BLaER1 (cell line): ENCODE measurements around the gene DSCAML1.

ENCODE experiments used
- H3K27ac ChIP-seq: shearing (Covaris generic); formaldehyde crosslinking; 2 replicates; pipeline ENCODE4 v1.8.1; 2022
- H3K27me3 ChIP-seq: shearing (Covaris generic); formaldehyde crosslinking; 2 replicates; pipeline ENCODE4 v1.8.1; 2022
- H3K36me3 ChIP-seq: shearing (Covaris generic); formaldehyde crosslinking; 2 replicates; pipeline ENCODE4 v1.8.1; 2022
- H3K4me1 ChIP-seq: shearing (Covaris generic); formaldehyde crosslinking; 2 replicates; pipeline ENCODE4 v1.8.1; 2022
- H3K4me2 ChIP-seq: shearing (Covaris generic); formaldehyde crosslinking; 2 replicates; pipeline ENCODE4 v1.8.1; 2022
- H3K4me3 ChIP-seq: shearing (Covaris generic); formaldehyde crosslinking; 2 replicates; pipeline ENCODE4 v1.8.1; 2022
- H3K9ac ChIP-seq: shearing (Covaris generic); formaldehyde crosslinking; 2 replicates; pipeline ENCODE4 v1.8.1; 2022
- H3K9me3 ChIP-seq: shearing (Covaris generic); formaldehyde crosslinking; 2 replicates; pipeline ENCODE4 v1.8.1; 2022
- H4K20me1 ChIP-seq: shearing (Covaris generic); formaldehyde crosslinking; 2 replicates; pipeline ENCODE4 v1.8.1; 2022
- Cebpa-rat ChIP-seq: shearing (Covaris generic); IDR thresholded peaks from 2 replicates; pipeline ENCODE4 v1.8.1; 2022

The DSCAML1 gene

DNA sequence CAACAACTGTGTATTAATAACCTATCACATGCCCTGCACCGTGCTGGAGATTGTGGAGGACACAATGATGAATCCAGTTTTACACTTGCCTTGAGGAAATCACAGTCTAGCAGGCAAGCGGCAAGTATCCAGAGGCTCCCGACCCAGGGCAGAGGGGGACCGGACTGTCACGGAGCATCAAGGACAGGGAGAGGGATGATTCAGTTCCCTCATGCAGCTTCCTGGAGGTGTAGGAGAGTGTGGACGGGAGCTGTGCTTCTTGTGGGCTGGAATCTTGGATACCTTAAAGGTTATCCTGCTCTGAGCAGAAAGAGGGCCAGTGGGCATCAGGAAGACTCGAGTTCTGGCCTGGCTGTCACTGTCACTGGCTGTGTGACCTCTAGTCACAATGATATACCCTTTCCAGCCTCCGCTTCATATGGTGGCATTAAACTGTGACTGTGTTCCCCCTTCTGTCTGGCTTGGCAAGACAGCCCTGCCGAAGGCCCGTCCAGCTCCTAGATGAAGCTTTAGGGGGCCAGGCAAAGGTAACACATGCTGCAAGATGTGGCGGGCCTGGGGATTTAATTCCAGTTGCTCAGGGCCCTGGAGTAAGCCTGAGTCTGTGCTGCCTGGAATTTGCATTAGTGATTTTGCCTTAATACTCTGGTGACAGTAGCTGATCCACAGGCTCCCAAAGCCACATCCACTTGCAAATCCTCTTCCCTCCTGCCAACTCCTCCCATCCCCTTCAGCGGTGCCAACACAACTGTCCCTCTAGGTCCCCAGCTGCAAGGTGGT is 162.8 kb downstream of the DSCAML1 start:
- Histone ChIP-seq H3K27me3 (no peaks in the 10 kb centered on the region), H3K9me3 (no peaks in the 10 kb centered on the region), H3K9ac (no peak overlapping the region), H3K4me2 (no peak overlapping the region), H3K27ac (no peak overlapping the region), H3K4me1 (no peaks in the 10 kb centered on the region), H4K20me1 (no peaks in the 10 kb centered on the region), H3K4me3 (no peak overlapping the region), H3K36me3 (no peaks in the 10 kb centered on the region)
- no peak for TF ChIP-seq Cebpa-rat

DNA sequence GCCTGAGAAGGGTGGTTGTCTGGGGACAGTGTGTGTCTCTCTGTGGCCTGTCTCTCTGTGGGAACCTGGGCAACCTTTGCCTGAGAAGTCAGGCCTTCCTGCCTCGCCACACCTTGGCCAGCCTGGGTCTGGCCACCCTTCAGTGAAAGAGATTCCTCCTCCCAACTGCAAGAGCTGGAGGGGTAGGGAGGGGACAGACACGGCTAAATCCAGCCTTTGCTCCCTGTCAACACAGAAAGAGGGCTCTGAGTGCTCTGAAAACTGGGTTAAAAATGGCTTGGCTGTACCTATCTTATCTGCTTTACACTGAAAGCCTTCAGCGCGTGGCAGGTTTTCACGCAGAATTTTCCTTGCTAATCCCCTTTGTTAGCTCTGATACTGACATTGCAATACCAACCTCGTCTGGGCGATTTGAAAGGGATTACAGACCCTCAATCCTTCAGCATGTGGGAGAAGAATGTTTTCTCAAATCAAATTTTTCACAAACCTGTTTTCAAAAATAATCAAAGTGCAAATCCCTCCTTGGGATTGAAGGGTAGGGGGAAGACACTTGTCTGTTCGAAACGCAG is 163.7 kb downstream of the DSCAML1 start:
- Histone ChIP-seq H3K4me2 (no peak overlapping the region), H3K4me1 (no peaks in the 10 kb centered on the region), H3K36me3 (no peaks in the 10 kb centered on the region), H3K4me3 (no peak overlapping the region), H3K27me3 (no peaks in the 10 kb centered on the region), H3K27ac (no peak overlapping the region), H3K9me3 (no peaks in the 10 kb centered on the region), H4K20me1 (no peaks in the 10 kb centered on the region), H3K9ac (no peak overlapping the region)
- no peak for TF ChIP-seq Cebpa-rat

DNA sequence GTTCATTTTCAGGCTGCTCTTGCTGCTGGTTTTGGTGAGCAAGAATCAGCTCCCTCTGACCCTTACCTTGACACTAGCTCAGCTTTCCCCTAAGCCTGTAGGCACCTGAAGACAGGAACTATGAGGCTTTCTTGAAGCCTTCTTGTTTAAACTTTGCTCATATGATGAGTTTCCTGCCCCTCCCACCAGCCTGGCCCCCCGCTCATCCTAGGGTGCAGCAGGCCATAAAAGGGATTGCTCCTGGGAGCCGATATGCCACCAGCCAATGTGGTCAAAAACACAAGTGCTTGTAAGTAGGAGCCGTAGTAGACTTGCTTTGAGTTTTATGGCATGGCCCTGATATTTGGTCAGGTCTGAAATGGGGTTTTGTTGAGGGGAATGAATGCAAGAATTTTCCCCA is 164.7 kb downstream of the DSCAML1 start:
- H3K4me1 ChIP-seq: no peaks in the 10 kb centered on the region
- no peaks in the 10 kb centered on the region for H4K20me1 ChIP-seq
- no peak overlapping the region for H3K4me3 ChIP-seq
- H3K4me2 ChIP-seq: no peak overlapping the region
- H3K9ac ChIP-seq: no peak overlapping the region
- TF ChIP-seq Cebpa-rat: no peak
- H3K36me3 ChIP-seq: no peaks in the 10 kb centered on the region
- no peaks in the 10 kb centered on the region for H3K9me3 ChIP-seq
- no peaks in the 10 kb centered on the region for H3K27me3 ChIP-seq
- H3K27ac ChIP-seq: no peak overlapping the region

DNA sequence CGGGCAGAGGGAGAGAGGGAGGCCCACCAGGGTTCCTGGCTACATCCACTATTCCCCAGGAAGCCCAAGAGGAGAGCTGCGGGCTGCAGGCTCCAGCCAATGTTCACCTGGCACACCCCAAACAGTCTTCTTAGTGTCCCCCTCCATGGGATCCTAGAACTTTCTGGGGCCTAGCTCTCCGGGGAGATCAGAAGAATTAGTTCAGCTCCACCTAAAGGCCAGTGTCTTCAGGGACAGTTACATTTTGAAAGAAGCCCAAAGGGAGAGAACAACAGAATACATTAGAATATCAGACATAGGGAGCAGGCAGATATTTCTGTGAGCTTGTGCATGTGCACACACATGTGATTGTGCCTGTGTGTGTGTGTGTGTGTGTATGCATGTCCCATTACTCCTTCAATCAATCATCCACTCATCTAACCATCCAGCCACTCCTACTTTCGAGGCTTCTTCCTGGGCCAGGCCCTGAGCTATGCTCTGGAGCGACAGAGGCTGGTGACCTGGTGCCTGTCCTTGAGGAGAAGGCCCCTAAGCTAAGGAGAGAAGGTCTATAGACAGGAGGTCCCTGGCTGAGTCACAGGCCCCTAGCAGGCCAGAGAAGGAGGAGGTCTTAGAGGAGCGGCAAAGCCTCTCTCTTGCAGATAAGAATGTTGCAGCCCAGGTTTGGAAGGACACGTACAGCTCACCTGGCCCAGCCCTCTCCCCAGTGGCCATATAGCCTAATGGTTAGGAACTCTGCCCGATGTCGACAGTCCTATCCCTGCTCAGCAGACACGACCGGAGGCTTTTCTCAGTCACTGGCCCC is 165.5 kb downstream of the DSCAML1 start:
- no peaks in the 10 kb centered on the region for H3K9me3 ChIP-seq
- no peaks in the 10 kb centered on the region for H3K4me1 ChIP-seq
- H3K27ac ChIP-seq: no peak overlapping the region
- no peaks in the 10 kb centered on the region for H4K20me1 ChIP-seq
- no peaks in the 10 kb centered on the region for H3K36me3 ChIP-seq
- no peak for TF ChIP-seq Cebpa-rat
- no peaks in the 10 kb centered on the region for H3K27me3 ChIP-seq
- H3K4me2 ChIP-seq: no peak overlapping the region
- H3K9ac ChIP-seq: no peak overlapping the region
- no peak overlapping the region for H3K4me3 ChIP-seq

DNA sequence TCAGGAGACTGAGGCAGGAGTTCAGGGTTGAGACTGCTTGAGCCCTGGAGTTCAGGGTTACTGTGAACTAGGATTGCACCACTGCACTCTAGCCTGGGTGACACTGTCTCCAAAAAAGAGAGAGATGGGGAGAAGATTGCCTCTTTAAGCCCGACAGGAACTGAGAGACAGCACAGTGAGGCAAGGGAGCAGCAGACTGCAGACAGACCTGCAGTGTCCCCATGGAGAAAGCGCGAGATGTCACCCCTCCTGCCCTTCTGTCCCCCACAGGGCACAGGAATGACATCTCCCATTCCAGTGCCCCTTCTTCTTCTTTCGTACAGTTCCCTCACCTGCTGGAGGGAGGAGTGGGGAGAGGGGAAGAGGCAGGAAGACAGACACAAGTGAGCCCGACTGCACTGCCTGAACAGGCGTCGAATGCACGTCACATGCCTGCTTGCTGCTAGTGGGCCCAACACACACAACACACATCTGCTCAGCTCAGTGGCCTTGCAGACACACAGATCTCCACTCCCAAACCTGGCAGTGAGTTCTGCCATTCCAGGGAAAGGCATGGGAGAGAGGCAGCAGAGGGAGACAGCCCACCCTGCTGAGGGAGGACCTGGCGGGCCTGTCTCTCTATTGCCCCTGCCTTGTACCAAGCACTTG is 167.0 kb downstream of the DSCAML1 start:
- TF ChIP-seq Cebpa-rat: no peak
- H3K36me3 ChIP-seq: no peaks in the 10 kb centered on the region
- no peak overlapping the region for H3K27ac ChIP-seq
- no peak overlapping the region for H3K4me2 ChIP-seq
- peaks cover 6% of the 10 kb centered on the region; the same call in 1 of the 2 replicates for H3K4me1 ChIP-seq
- H4K20me1 ChIP-seq: no peaks in the 10 kb centered on the region
- no peak overlapping the region for H3K9ac ChIP-seq
- no peaks in the 10 kb centered on the region for H3K27me3 ChIP-seq
- no peaks in the 10 kb centered on the region for H3K9me3 ChIP-seq
- H3K4me3 ChIP-seq: no peak overlapping the region

DNA sequence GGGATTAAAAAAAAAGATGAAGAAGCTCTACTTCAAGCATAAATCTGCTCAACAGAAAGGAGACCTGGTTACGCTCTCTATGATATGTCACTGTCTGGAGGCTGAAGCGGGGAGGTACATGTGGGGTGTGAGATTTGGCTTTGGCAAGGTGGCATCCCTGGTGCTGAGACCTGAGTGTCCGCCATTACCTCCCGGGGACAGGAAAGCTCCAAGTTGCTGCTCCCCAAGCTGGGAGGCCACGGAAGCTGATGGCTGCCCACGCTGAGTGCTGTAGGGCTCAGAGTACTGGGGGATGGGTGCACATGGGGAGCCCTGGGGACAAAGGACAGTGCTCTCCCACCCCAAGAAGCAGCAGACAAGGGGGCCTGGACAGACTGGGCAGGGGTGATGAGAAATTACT is 167.9 kb downstream of the DSCAML1 start:
- Histone ChIP-seq H3K9me3 (no peaks in the 10 kb centered on the region), H3K4me1 (peaks cover 6% of the 10 kb centered on the region; the same call in 1 of the 2 replicates), H3K4me3 (no peak overlapping the region), H3K27ac (no peak overlapping the region), H3K36me3 (no peaks in the 10 kb centered on the region), H4K20me1 (no peaks in the 10 kb centered on the region), H3K9ac (no peak overlapping the region), H3K27me3 (no peaks in the 10 kb centered on the region), H3K4me2 (no peak overlapping the region)
- no peak for TF ChIP-seq Cebpa-rat

DNA sequence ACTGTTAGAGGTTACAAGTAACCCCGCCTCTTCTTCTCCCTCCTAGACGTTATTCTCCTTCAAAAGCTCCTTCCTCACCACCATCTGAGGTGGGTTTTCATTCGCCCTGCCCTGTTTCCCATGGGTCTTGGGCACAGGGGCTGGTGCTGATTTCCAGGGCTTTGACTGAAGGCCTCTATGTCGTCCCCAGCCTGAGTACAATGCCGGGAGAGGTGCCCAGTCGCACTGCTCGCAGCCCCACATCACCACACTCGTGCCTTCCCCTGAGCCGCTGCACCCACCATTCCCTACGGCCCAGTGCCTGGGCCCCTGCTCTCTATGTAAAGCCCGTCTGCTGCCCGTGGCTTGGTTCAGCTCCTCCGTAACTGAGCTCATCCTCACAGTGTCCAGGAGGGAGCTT is 169.8 kb downstream of the DSCAML1 start:
- Histone ChIP-seq H3K9ac (no peak overlapping the region), H3K4me3 (no peak overlapping the region), H4K20me1 (no peaks in the 10 kb centered on the region), H3K4me2 (no peak overlapping the region), H3K4me1 (peaks cover 6% of the 10 kb centered on the region; the same call in 1 of the 2 replicates), H3K9me3 (no peaks in the 10 kb centered on the region), H3K27ac (no peak overlapping the region), H3K36me3 (no peaks in the 10 kb centered on the region), H3K27me3 (no peaks in the 10 kb centered on the region)
- no peak for TF ChIP-seq Cebpa-rat

DNA sequence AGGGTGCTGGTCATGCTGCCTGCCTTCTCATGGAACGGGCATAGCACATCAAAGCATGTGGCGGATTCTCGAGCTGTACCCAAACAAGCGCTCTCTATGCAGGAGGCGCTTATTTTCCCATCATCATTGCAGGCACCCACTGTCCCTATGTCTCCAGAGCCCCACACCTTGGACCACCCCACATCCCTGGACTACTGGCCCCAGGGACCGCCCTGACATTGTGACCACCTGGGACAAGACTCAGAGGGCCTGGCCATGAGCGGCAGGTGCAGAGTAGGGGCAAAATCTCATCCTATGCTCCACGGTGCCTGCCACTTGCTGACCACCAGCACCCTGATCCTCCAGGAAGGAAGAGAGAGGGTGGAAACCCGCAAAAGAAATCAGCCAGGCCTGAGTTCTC is 170.4 kb downstream of the DSCAML1 start:
- no peak overlapping the region for H3K9ac ChIP-seq
- no peak overlapping the region for H3K27ac ChIP-seq
- no peaks in the 10 kb centered on the region for H3K36me3 ChIP-seq
- H3K4me2 ChIP-seq: no peak overlapping the region
- no peak overlapping the region for H3K4me3 ChIP-seq
- no peak for TF ChIP-seq Cebpa-rat
- H4K20me1 ChIP-seq: no peaks in the 10 kb centered on the region
- peaks cover 6% of the 10 kb centered on the region; the same call in 1 of the 2 replicates for H3K4me1 ChIP-seq
- peaks cover 4% of the 10 kb centered on the region; the same call in 1 of the 2 replicates for H3K9me3 ChIP-seq
- no peaks in the 10 kb centered on the region for H3K27me3 ChIP-seq

DNA sequence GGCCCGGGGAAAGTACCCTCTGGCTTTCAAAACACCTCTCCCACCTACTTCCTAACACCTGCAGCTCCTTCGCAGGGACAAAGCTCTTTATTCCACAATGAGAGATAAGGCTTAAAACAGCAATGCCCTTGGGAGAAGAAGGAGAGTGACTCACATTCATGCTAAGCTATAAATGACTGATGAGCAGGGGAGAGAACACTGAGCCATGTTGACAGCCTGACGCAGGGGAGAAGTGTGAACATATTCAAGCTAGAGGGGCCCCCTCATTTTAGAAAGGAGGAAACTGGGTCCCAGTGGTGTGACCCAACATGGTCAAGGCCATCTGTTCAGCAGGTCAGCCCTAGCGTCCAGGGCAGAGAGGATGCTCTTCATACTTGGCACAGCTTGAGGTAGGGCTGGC is 171.8 kb downstream of the DSCAML1 start:
- H3K9ac ChIP-seq: no peak overlapping the region
- TF ChIP-seq Cebpa-rat: no peak
- peaks cover 8% of the 10 kb centered on the region; the same call in 1 of the 2 replicates for H3K9me3 ChIP-seq
- H3K4me3 ChIP-seq: no peak overlapping the region
- no peak overlapping the region for H3K27ac ChIP-seq
- peaks cover 6% of the 10 kb centered on the region; the same call in 1 of the 2 replicates for H3K4me1 ChIP-seq
- H3K4me2 ChIP-seq: no peak overlapping the region
- no peaks in the 10 kb centered on the region for H4K20me1 ChIP-seq
- H3K27me3 ChIP-seq: no peaks in the 10 kb centered on the region
- H3K36me3 ChIP-seq: no peaks in the 10 kb centered on the region
